Caco-2 (cell line): Measurements from ENCODE around the gene GASK1A. TPM values are rescaled to one million over a fixed set of nuclear protein-coding genes. Genes with fewer than 3 reads are reported as not detected.

Experiments
- BruUV-seq: library from RNA; stranded (reverse); fragments of 400-500 nt; replicated peaks from 2 replicates; lab custom pipeline; 2021; lab: Mats Ljungman, UMichigan
- CTCF ChIA-PET: fragments of 300-600 bp; sonication (Branson Sonifier 250); formaldehyde crosslinking; loops from one replicate; lab custom pipeline; 2022; ENCODE audit warnings: antibody characterized with exemption; lab: Charles Lee
- POLR2A ChIA-PET: fragments of 300-600 bp; sonication (Branson Sonifier 250); formaldehyde crosslinking; loops from one replicate; lab custom pipeline; 2022; ENCODE audit warnings: antibody characterized with exemption; lab: Charles Lee
- DNase-seq, 2 experiments: peaks; one replicate each; pipeline versions ENCODE4 v3.0.0 to v3.0.0-alpha.2; 2020 to 2022
- H3K27me3 ChIP-seq: replicated peaks from 2 replicates; pipeline ENCODE4 v1.6.0; 2011; ENCODE audit warnings: low read length; ENCODE audit not compliant: control insufficient read depth, insufficient read depth
- H3K36me3 ChIP-seq: 2 replicates; pipeline ENCODE4 v1.5.1; 2011; ENCODE audit warnings: low read length; ENCODE audit not compliant: control insufficient read depth, insufficient read depth
- H3K4me1 ChIP-seq: fragments of 250-450 bp; sonication (Bioruptor Pico); 2 replicates; pipeline ENCODE4 v1.5.1; 2020; ENCODE audit warnings: mild to moderate bottlenecking
- H3K4me3 ChIP-seq: 2 replicates; pipeline ENCODE4 v1.5.1; 2011; ENCODE audit warnings: low read depth, mild to moderate bottlenecking, control low read depth, low read length
- H3K9me3 ChIP-seq: fragments of 250-450 bp; sonication (Bioruptor Pico); 2 replicates; pipeline ENCODE4 v1.5.1; 2020; ENCODE audit warnings: mild to moderate bottlenecking, moderate library complexity
- H3K27ac Mint-ChIP-seq: one replicate; pipeline ENCODE4 v1.8.0; 2022; ENCODE audit warnings: mixed read lengths; ENCODE audit not compliant: unreplicated experiment
- H3K27me3 Mint-ChIP-seq: one replicate; pipeline ENCODE4 v1.8.0; 2022; ENCODE audit warnings: mixed read lengths; ENCODE audit not compliant: insufficient read depth, unreplicated experiment
- H3K36me3 Mint-ChIP-seq: one replicate; pipeline ENCODE4 v1.8.0; 2022; ENCODE audit warnings: mild to moderate bottlenecking, mixed read lengths; ENCODE audit not compliant: insufficient read depth, unreplicated experiment
- H3K4me1 Mint-ChIP-seq: one replicate; pipeline ENCODE4 v1.8.0; 2022; ENCODE audit warnings: low read depth, mixed read lengths; ENCODE audit not compliant: unreplicated experiment
- H3K4me3 Mint-ChIP-seq: one replicate; pipeline ENCODE4 v1.8.0; 2022; ENCODE audit warnings: mild to moderate bottlenecking, moderate library complexity, mixed read lengths; ENCODE audit not compliant: unreplicated experiment
- H3K9me3 Mint-ChIP-seq: one replicate; pipeline ENCODE4 v1.8.0; 2022; ENCODE audit warnings: mixed read lengths; ENCODE audit not compliant: unreplicated experiment
- CTCF ChIP-seq, 2 experiments: fragments of 200-600 bp in 1 of 2; IDR thresholded peaks; 1 replicate in 1 of 2; 2 replicates in 1 of 2; pipeline versions ENCODE4 v1.5.1 to v1.8.0; 2011 to 2022; ENCODE audit warnings: antibody characterized with exemption in 1 of 2, control low read depth in 1 of 2, inconsistent platforms in 1 of 2, low read depth in 1 of 2, low read length in 1 of 2, mild to moderate bottlenecking in 1 of 2, moderate library complexity in 1 of 2; ENCODE audit not compliant: insufficient read depth in 1 of 2, severe bottlenecking in 1 of 2, unreplicated experiment in 1 of 2
- intact Hi-C: fragments of 100-400 bp; cut with micrococcal nuclease; formaldehyde crosslinking; loops from one replicate; pipeline ENCODE4 v1.10.0; 2022; ENCODE audit not compliant: unreplicated experiment
- total RNA-seq: library from RNA; stranded (reverse); gene quantifications from 2 replicates; pipeline ENCODE4 v1.2.3, GENCODE V29; 2022

The GASK1A gene
- total RNA-seq, 1 experiment from 2014 or later, result 0.16 TPM

GRCh38 chr3:43073836-43074220, 94.7 kb downstream of the GASK1A start:
- no peaks in the 10 kb centered on the region for H3K9me3 ChIP-seq
- H3K4me3 ChIP-seq, result no peak overlapping the region
- TF ChIP-seq CTCF (IDR thresholded peaks at IDR 0.05; ENCODE audit: insufficient read depth in 1 of 2, low read depth in 1 of 2, low read length in 1 of 2, severe bottlenecking in 1 of 2, unreplicated experiment in 1 of 2), result no peak
- BruUV-seq, result no TSS peak
- H3K36me3 Mint-ChIP-seq, result no peaks in the 10 kb centered on the region
- ChIA-PET CTCF (no interaction called here), POLR2A (no interaction called here)
- no peaks in the 10 kb centered on the region for H3K9me3 Mint-ChIP-seq
- H3K4me1 Mint-ChIP-seq, result no peaks in the 10 kb centered on the region
- H3K4me3 Mint-ChIP-seq, result no peak overlapping the region
- no peaks in the 10 kb centered on the region for H3K27me3 ChIP-seq
- DNase-seq, result no peak
- no peaks in the 10 kb centered on the region for H3K36me3 ChIP-seq
- H3K27me3 Mint-ChIP-seq, result peaks cover 4% of the 10 kb centered on the region
- H3K27ac Mint-ChIP-seq, result no peak overlapping the region
- intact Hi-C loops, result no loop called here
- no peaks in the 10 kb centered on the region for H3K4me1 ChIP-seq

GRCh38 chr3:43074482-43074881, 95.4 kb downstream of the GASK1A start:
- no TSS peak for BruUV-seq
- no peak for TF ChIP-seq CTCF (IDR thresholded peaks at IDR 0.05; ENCODE audit: insufficient read depth in 1 of 2, low read depth in 1 of 2, low read length in 1 of 2, severe bottlenecking in 1 of 2, unreplicated experiment in 1 of 2)
- Mint-ChIP-seq H3K4me3 (no peak overlapping the region), H3K27ac (no peak overlapping the region), H3K27me3 (peaks cover 4% of the 10 kb centered on the region), H3K36me3 (no peaks in the 10 kb centered on the region), H3K9me3 (no peaks in the 10 kb centered on the region), H3K4me1 (no peaks in the 10 kb centered on the region)
- POLR2A ChIA-PET, result no interaction called here
- Histone ChIP-seq H3K27me3 (no peaks in the 10 kb centered on the region), H3K4me1 (no peaks in the 10 kb centered on the region), H3K4me3 (no peak overlapping the region), H3K9me3 (no peaks in the 10 kb centered on the region), H3K36me3 (no peaks in the 10 kb centered on the region)
- CTCF ChIA-PET, result no interaction called here
- intact Hi-C loops, result no loop called here
- no peak for DNase-seq

GRCh38 chr3:43074901-43075689, 96.0 kb downstream of the GASK1A start:
- H3K4me1 ChIP-seq, result no peaks in the 10 kb centered on the region
- intact Hi-C loops, result no loop called here
- DNase-seq, result no peak
- Mint-ChIP-seq H3K4me3 (no peak overlapping the region), H3K36me3 (peaks cover 3% of the 10 kb centered on the region), H3K9me3 (no peaks in the 10 kb centered on the region), H3K4me1 (no peaks in the 10 kb centered on the region), H3K27me3 (peaks cover 4% of the 10 kb centered on the region), H3K27ac (no peak overlapping the region)
- no TSS peak for BruUV-seq
- no peak for TF ChIP-seq CTCF (IDR thresholded peaks at IDR 0.05; ENCODE audit: insufficient read depth in 1 of 2, low read depth in 1 of 2, low read length in 1 of 2, severe bottlenecking in 1 of 2, unreplicated experiment in 1 of 2)
- H3K4me3 ChIP-seq, result no peak overlapping the region
- H3K36me3 ChIP-seq, result no peaks in the 10 kb centered on the region
- H3K9me3 ChIP-seq, result no peaks in the 10 kb centered on the region
- ChIA-PET CTCF (no interaction called here), POLR2A (no interaction called here)
- no peaks in the 10 kb centered on the region for H3K27me3 ChIP-seq
